HG02973 (cell line): Measurements from ENCODE around the gene NPIPA8.
"Not testable (repeated sequence)": the region's sequence is repeated elsewhere in the genome, so short reads cannot be mapped to it uniquely, and the experiment has no call there.

Experiments used
- ATAC-seq: cut with Tn5 transposase; IDR thresholded peaks from one replicate; pipeline ENCODE4 v1.9.1; 2021; ENCODE audit warnings: moderate library complexity; ENCODE audit not compliant: unreplicated experiment

The NPIPA8 gene

GRCh38 chr16:18280319-18280718 is 56.2 kb downstream of the NPIPA8 start:
- ATAC-seq = not testable (repeated sequence)

- not testable (repeated sequence) for ATAC-seq
Observed at GRCh38 chr16:18276756-18277155, 59.8 kb downstream of the NPIPA8 start.

- ATAC-seq = not testable (repeated sequence)
Observed at GRCh38 chr16:18270171-18270570, 66.4 kb downstream of the NPIPA8 start.
